Activated T-helper 9 cell treated with anti-CD3 and anti-CD28 coated beads, Interleukin-2, amount 50 U/mL, for 16 hours (primary cell): ENCODE measurements around the gene SRGAP1.
"Not testable (repeated sequence)": the region's sequence is repeated elsewhere in the genome, so short reads cannot be mapped to it uniquely, and the experiment has no call there.

Source experiments
- DNase-seq: peaks from one replicate; pipeline ENCODE4 v3.0.0-alpha.2; 2020; ENCODE audit warnings: low read depth

SRGAP1 gene

GRCh38 chr12:64085996-64086395 is 241.5 kb downstream of the SRGAP1 start:
- no peak for DNase-seq

GRCh38 chr12:64086946-64087345 is 242.4 kb downstream of the SRGAP1 start:
- no peak for DNase-seq

GRCh38 chr12:64087761-64088160 is 243.3 kb downstream of the SRGAP1 start:
- no peak for DNase-seq

GRCh38 chr12:64088431-64089349 is 244.2 kb downstream of the SRGAP1 start:
- no peak for DNase-seq

- no peak for DNase-seq
Observed at GRCh38 chr12:64090047-64090446, 245.5 kb downstream of the SRGAP1 start.

GRCh38 chr12:64091186-64091585 is 246.7 kb downstream of the SRGAP1 start:
- DNase-seq = no peak

GRCh38 chr12:64092507-64093196 is 248.2 kb downstream of the SRGAP1 start:
- DNase-seq = no peak

- DNase-seq = no peak
Observed at GRCh38 chr12:64093689-64094088, 249.2 kb downstream of the SRGAP1 start.

GRCh38 chr12:64097366-64098105 is 253.0 kb downstream of the SRGAP1 start:
- no peak for DNase-seq

GRCh38 chr12:64098709-64099354 is 254.3 kb downstream of the SRGAP1 start:
- DNase-seq = no peak

- no peak for DNase-seq
Observed at GRCh38 chr12:64099397-64099796, 254.9 kb downstream of the SRGAP1 start.

GRCh38 chr12:64102339-64102738 is 257.8 kb downstream of the SRGAP1 start:
- no peak for DNase-seq

GRCh38 chr12:64103825-64104740 is 259.6 kb downstream of the SRGAP1 start:
- no peak for DNase-seq

- DNase-seq = no peak
Observed at GRCh38 chr12:64105026-64105425, 260.5 kb downstream of the SRGAP1 start.

- DNase-seq = no peak
Observed at GRCh38 chr12:64107776-64108175, 263.3 kb downstream of the SRGAP1 start.

GRCh38 chr12:64109706-64110105 is 265.2 kb downstream of the SRGAP1 start:
- DNase-seq = no peak

- no peak for DNase-seq
Observed at GRCh38 chr12:64110864-64111263, 266.4 kb downstream of the SRGAP1 start.

- no peak for DNase-seq
Observed at GRCh38 chr12:64116969-64117368, 272.5 kb downstream of the SRGAP1 start.

- no peak for DNase-seq
Observed at GRCh38 chr12:64120568-64120967, 276.1 kb downstream of the SRGAP1 start.

- DNase-seq = not testable (repeated sequence)
Observed at GRCh38 chr12:64121086-64121485, 276.6 kb downstream of the SRGAP1 start.

- DNase-seq = no peak
Observed at GRCh38 chr12:64122154-64122553, 277.7 kb downstream of the SRGAP1 start.
